OCI-LY7 (cell line): ENCODE results near the gene ARAP1. TPM values are rescaled to one million over a fixed set of nuclear protein-coding genes. Genes with fewer than 3 reads are reported as not detected.

Source experiments
- Bru-seq: library from RNA; stranded (reverse); fragments of 400-500 nt; gene quantifications from one replicate; lab custom pipeline; 2021; lab: Mats Ljungman, UMichigan
- BruChase-seq, 2 experiments: library from RNA; stranded (reverse); fragments of 400-500 nt; gene quantifications; one replicate each; lab custom pipeline; 2021; lab: Mats Ljungman, UMichigan
- BruUV-seq: library from RNA; stranded (reverse); fragments of 400-500 nt; replicated peaks from 2 replicates; lab custom pipeline; 2021; lab: Mats Ljungman, UMichigan
- CTCF ChIA-PET: fragments of 300-600 bp; sonication (Branson Sonifier 250); formaldehyde crosslinking; loops from one replicate; lab custom pipeline; 2022; ENCODE audit warnings: antibody characterized with exemption; ENCODE audit not compliant: unreplicated experiment; lab: Charles Lee
- POLR2A ChIA-PET: fragments of 300-600 bp; sonication (Branson Sonifier 250); formaldehyde crosslinking; loops from one replicate; lab custom pipeline; 2022; ENCODE audit warnings: antibody characterized with exemption; lab: Charles Lee
- DNase-seq: peaks from one replicate; pipeline ENCODE4 v3.0.0-alpha.2; 2015; ENCODE audit warnings: low spot score
- H2AFZ ChIP-seq: fragments of 200-600 bp; sonication (generic), shearing (Covaris generic); 2 replicates; pipeline ENCODE4 v1.6.1; 2014; ENCODE audit warnings: mild to moderate bottlenecking, antibody characterized with exemption, low read length, moderate library complexity
- H3K27ac ChIP-seq: fragments of 200-600 bp; sonication (generic); 2 replicates; pipeline ENCODE4 v1.5.1; 2014; ENCODE audit warnings: mixed run types, low read depth, mild to moderate bottlenecking, moderate library complexity, low read length, inconsistent platforms; ENCODE audit not compliant: poor library complexity, severe bottlenecking
- H3K36me3 ChIP-seq: fragments of 200-600 bp; sonication (generic); 2 replicates; pipeline ENCODE4 v1.6.1; 2014; ENCODE audit warnings: mild to moderate bottlenecking, antibody characterized with exemption, low read length, moderate library complexity, mixed read lengths; ENCODE audit not compliant: insufficient read depth
- H3K4me1 ChIP-seq: fragments of 200-600 bp; sonication (generic); 2 replicates; pipeline ENCODE4 v1.5.1; 2014; ENCODE audit warnings: mild to moderate bottlenecking, low read length; ENCODE audit not compliant: insufficient read depth, poor library complexity, severe bottlenecking
- H3K4me2 ChIP-seq: fragments of 200-600 bp; sonication (generic); 2 replicates; pipeline ENCODE4 v1.6.1; 2014; ENCODE audit warnings: mild to moderate bottlenecking, low read length
- H3K4me3 ChIP-seq: fragments of 200-600 bp; sonication (generic); 2 replicates; pipeline ENCODE4 v1.5.1; 2014; ENCODE audit warnings: mild to moderate bottlenecking, low read depth, low read length; ENCODE audit not compliant: poor library complexity, severe bottlenecking
- H3K79me2 ChIP-seq: fragments of 200-600 bp; sonication (generic); 2 replicates; pipeline ENCODE4 v1.6.1; 2016; ENCODE audit warnings: low read depth, mild to moderate bottlenecking, low read length, moderate library complexity, mixed read lengths; ENCODE audit not compliant: insufficient read depth
- H3K9me2 ChIP-seq: fragments of 200-600 bp; sonication (generic); 2 replicates; pipeline ENCODE4 v1.6.1; 2016; ENCODE audit warnings: mild to moderate bottlenecking, low read length, mixed read lengths; ENCODE audit not compliant: insufficient read depth
- H3K9me3 ChIP-seq: fragments of 200-600 bp; sonication (generic); 2 replicates; pipeline ENCODE4 v1.6.1; 2014; ENCODE audit warnings: mild to moderate bottlenecking, mixed run types, low read length, mixed read lengths
- H4K20me1 ChIP-seq: fragments of 200-600 bp; sonication (generic); 2 replicates; pipeline ENCODE4 v1.6.1; 2014; ENCODE audit warnings: mild to moderate bottlenecking, antibody characterized with exemption, low read length, moderate library complexity, mixed read lengths; ENCODE audit not compliant: insufficient read depth
- CTCF ChIP-seq: fragments of 200-600 bp; sonication (generic); conservative IDR thresholded peaks from 2 replicates; pipeline ENCODE4 v1.5.1; 2014; ENCODE audit warnings: mild to moderate bottlenecking, antibody characterized with exemption, low read length, moderate library complexity, mixed read lengths
- EZH2phosphoT487 ChIP-seq: fragments of 200-600 bp; sonication (generic); IDR thresholded peaks from 2 replicates; pipeline ENCODE4 v1.6.1; 2018; ENCODE audit warnings: low read depth, borderline replicate concordance, mild to moderate bottlenecking, mixed run types, antibody characterized with exemption, low read length, moderate library complexity, mixed read lengths
- intact Hi-C: fragments of 100-400 bp; cut with micrococcal nuclease; formaldehyde crosslinking; loops from one replicate; pipeline ENCODE4 v1.10.0; 2022; ENCODE audit not compliant: unreplicated experiment
- long read RNA-seq: library from polyadenylated mRNA; stranded (forward); transcript quantifications from one replicate; pipeline ENCODE4 v2.0.0, GENCODE V29; 2022
- total RNA-seq, 2 experiments: library from RNA; depleted of rRNA in 1 of 2; stranded (reverse); fragments of >200 nt in 1 of 2; shearing (Covaris generic) in 1 of 2; gene quantifications; 2 replicates each; pipeline ENCODE4 v1.2.3, GENCODE V29; 2014 to 2022

ARAP1 gene
- total RNA-seq (2014; rRNA removed; shearing (Covaris generic)) = 61.3 and 65.6 TPM in 2 replicates
- total RNA-seq (2022) = 96.9 and 106 TPM in 2 replicates
- Bru-seq, nascent RNA = percentile 59 among the genes with signal in this experiment
- percentile 70 among the genes with signal in this experiment for BruChase-seq, experiment 1, labeled RNA remaining after a 6-hour chase
- BruChase-seq, experiment 2, labeled RNA remaining after a 2-hour chase = percentile 66 among the genes with signal in this experiment
- long read RNA-seq, full-length matches to known transcripts = 53 of 182 reads
- long read RNA-seq, partial matches to known transcripts = 60 of 182 reads
- long read RNA-seq, other reads (novel, unspliced or antisense) = 69 of 182 reads

GRCh38 chr11:72752088-72752914 lies at the start of gene ARAP1:
ARAP1 (minus strand) TSS chr11:72752408; CDS start chr11:72727128, 25,280 bp downstream.
- peaks cover 8% of the 10 kb centered on the region; the same call in 1 of the 2 replicates for H3K79me2 ChIP-seq
- BruUV-seq = no TSS peak
- intact Hi-C loops = loop anchor here (1.0 to 2.0 kb wide), 2 partner anchors 27 to 40 kb away; no protein-coding TSS in a partner anchor

GRCh38 chr11:72799441-72799840 lies 47.2 kb upstream of the ARAP1 start:
- Histone ChIP-seq H3K4me1 (peaks cover 19% of the 10 kb centered on the region), H3K27ac (no peak overlapping the region), H3K4me3 (no peak overlapping the region), H3K79me2 (no peaks in the 10 kb centered on the region), H3K9me3 (no peaks in the 10 kb centered on the region), H3K9me2 (no peaks in the 10 kb centered on the region), H3K36me3 (no peaks in the 10 kb centered on the region), H2AFZ (no peak overlapping the region), H4K20me1 (no peaks in the 10 kb centered on the region), H3K4me2 (no peak overlapping the region)
- intact Hi-C loops = no loop called here
- TF ChIP-seq CTCF (no peak), EZH2phosphoT487 (no peak)
- no peak for DNase-seq
- ChIA-PET CTCF (no interaction called here), POLR2A (interaction anchor here (0.7 kb wide), 1 partner anchor 820 kb away, joined by 4 read pairs; no protein-coding TSS in a partner anchor)
- no TSS peak for BruUV-seq

More at GRCh38 chr11:72752088-72752914, at the start of gene ARAP1:
- H3K4me2 ChIP-seq = peak within 1 kb of the TSS; percentile 98
- peak; percentile 86 for DNase-seq
- no peaks in the 10 kb centered on the region for H3K9me2 ChIP-seq
- no peak for TF ChIP-seq EZH2phosphoT487
- TF ChIP-seq CTCF = 0 out of 2 replicates have a peak, but pooled peaks have one; percentile 29
- peak within 1 kb of the TSS; percentile 89 for H3K4me3 ChIP-seq
- ChIA-PET CTCF (no interaction called here), POLR2A (interaction anchor here (1.0 kb wide), 1 partner anchor 16 kb away, joined by 3 read pairs; no protein-coding TSS in a partner anchor)
- H3K27ac ChIP-seq = peak within 1 kb of the TSS; percentile 47
- no peaks in the 10 kb centered on the region for H3K36me3 ChIP-seq
- peaks cover 25% of the 10 kb centered on the region for H3K4me1 ChIP-seq
- H4K20me1 ChIP-seq = no peaks in the 10 kb centered on the region
- peak within 1 kb of the TSS; percentile 71 for H2AFZ ChIP-seq
- H3K9me3 ChIP-seq = no peaks in the 10 kb centered on the region
